IPS DF 6.9 (cell line): Measurements from ENCODE around the gene NONO.

ENCODE experiments used
- DNase-seq: peaks from one replicate; pipeline ENCODE4 v3.0.0-alpha.2; 2013; ENCODE audit warnings: low read depth, low spot score
- H3K27ac ChIP-seq: one replicate; pipeline ENCODE4 v1.5.1; 2013; ENCODE audit warnings: low read length, control low read depth
- H3K27me3 ChIP-seq: 2 replicates; pipeline ENCODE4 v1.6.1; 2013; ENCODE audit warnings: mild to moderate bottlenecking, low read length; ENCODE audit not compliant: control insufficient read depth, insufficient read depth
- H3K36me3 ChIP-seq: 2 replicates; pipeline ENCODE4 v1.6.1; 2013; ENCODE audit warnings: low read length; ENCODE audit not compliant: control insufficient read depth, insufficient read depth
- H3K4me1 ChIP-seq: 2 replicates; pipeline ENCODE4 v1.6.1; 2013; ENCODE audit warnings: low read length; ENCODE audit not compliant: control insufficient read depth, insufficient read depth
- H3K4me3 ChIP-seq: 2 replicates; pipeline ENCODE4 v1.5.1; 2013; ENCODE audit warnings: mild to moderate bottlenecking, low read length
- H3K9me3 ChIP-seq: 2 replicates; pipeline ENCODE4 v1.6.1; 2013; ENCODE audit warnings: low read length, inconsistent platforms; ENCODE audit not compliant: control insufficient read depth, insufficient read depth
- WGBS: extraction: QIAGEN DNeasy Blood & Tissue Kit; methylation state at CpG from one replicate; pipeline ENCODE4 v1.1.7; 2013; ENCODE audit warnings: mixed read lengths, missing lambda C conversion rate; ENCODE audit not compliant: insufficient read length, insufficient coverage; 5-methylcytosine and 5-hydroxymethylcytosine counted together

NONO gene, protein sequence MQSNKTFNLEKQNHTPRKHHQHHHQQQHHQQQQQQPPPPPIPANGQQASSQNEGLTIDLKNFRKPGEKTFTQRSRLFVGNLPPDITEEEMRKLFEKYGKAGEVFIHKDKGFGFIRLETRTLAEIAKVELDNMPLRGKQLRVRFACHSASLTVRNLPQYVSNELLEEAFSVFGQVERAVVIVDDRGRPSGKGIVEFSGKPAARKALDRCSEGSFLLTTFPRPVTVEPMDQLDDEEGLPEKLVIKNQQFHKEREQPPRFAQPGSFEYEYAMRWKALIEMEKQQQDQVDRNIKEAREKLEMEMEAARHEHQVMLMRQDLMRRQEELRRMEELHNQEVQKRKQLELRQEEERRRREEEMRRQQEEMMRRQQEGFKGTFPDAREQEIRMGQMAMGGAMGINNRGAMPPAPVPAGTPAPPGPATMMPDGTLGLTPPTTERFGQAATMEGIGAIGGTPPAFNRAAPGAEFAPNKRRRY

DNA sequence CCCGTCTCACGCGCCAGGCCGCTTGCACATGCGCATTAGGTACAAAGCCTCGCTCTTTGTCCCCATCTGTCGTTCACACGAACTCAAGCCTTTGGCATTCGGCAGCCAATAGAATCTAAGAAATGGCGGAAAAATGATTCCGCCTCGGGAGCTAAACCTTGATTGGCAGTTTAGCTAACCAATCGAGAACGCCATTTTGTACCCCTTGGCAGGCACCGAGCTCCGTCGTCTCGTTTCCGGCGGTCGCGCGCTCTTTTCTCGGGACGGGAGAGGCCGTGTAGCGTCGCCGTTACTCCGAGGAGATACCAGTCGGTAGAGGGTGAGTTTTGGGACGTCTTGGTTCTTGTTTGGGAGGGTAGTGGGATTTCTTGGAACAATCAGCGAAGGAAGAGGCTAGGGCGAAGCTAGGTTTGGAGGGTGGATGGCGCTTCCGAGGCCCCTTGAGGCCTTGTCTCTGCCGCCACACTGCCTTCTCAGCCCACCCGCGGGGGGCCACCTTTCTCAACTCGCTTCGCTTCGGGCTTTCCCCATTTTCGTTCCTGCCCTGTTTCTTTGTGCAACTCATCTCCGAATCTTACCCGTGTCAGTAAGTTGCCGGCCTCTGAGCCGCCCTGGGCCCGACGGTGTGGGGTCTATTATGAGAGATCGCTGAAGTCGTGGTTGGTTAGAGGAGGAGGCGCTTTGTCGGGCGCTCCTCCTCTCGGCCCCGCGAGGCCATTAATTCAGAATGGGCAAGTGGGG lies at the start of gene NONO:
TSS of gene NONO (plus strand) at position 233 of the 741 bp plus-strand sequence. CDS start 7,003 bp downstream, outside the sequence.
- Histone ChIP-seq H3K4me1 (no peaks in the 10 kb centered on the region), H3K9me3 (no peaks in the 10 kb centered on the region), H3K27ac (no peak within 1 kb of the TSS), H3K4me3 (peak within 1 kb of the TSS; percentile 99), H3K27me3 (no peaks in the 10 kb centered on the region), H3K36me3 (no peaks in the 10 kb centered on the region)
- DNase-seq, result peak; percentile 96
- WGBS, result no CpG with 5 or more reads among the region's 57 CpGs

DNA sequence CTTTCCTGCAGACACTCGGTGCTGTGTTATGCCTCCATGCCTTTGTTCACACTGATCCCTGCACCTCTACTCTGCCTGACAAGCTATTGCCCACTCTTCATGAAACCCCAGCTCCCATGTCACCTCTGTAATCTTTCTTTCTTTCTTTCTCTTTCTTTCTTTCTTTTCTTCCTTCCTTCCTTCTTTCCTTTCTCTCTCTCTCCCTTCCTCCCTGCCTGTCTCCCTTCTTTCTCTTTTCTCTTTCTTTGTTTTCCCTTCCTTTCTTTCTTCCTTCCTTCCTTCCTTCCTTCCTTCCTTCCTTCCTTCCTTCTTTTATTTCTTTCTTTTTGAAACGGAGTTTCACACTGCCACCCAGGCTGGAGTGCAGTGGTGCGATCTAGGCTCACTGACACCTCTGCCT lies 48.0 kb upstream of the NONO start:
- Histone ChIP-seq H3K4me3 (no peak overlapping the region), H3K27ac (no peak overlapping the region), H3K27me3 (no peaks in the 10 kb centered on the region), H3K36me3 (no peaks in the 10 kb centered on the region), H3K4me1 (no peaks in the 10 kb centered on the region; the same call in 1 of the 2 replicates), H3K9me3 (no peaks in the 10 kb centered on the region)
- no peak for DNase-seq
- no CpG with 5 or more reads among the region's 3 CpGs for WGBS

DNA sequence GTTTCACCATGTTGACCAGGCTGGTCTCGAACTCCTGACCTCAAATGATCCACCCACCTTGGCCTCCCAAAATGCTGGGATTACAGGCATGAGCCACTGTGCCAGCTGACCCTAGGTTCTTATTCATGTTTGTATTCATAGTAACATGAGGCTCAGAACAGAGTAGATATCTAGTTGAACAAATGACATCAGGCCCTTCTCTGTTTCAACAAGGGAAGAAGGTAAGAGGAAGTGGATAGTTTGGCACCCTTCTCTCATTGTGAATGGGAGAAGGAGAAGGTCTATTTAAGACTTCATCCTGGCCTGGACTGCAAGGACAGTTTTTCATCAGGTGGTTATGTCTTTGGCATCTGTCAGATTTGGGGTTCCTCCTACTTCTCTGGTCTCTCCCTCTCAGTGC lies 46.6 kb upstream of the NONO start:
- H3K27me3 ChIP-seq, result no peaks in the 10 kb centered on the region
- H3K4me1 ChIP-seq, result no peaks in the 10 kb centered on the region
- no peak overlapping the region for H3K4me3 ChIP-seq
- no peak overlapping the region for H3K27ac ChIP-seq
- H3K9me3 ChIP-seq, result no peaks in the 10 kb centered on the region
- peaks cover 5% of the 10 kb centered on the region; the same call in 1 of the 2 replicates for H3K36me3 ChIP-seq
- WGBS, result no CpG with 5 or more reads among the region's 1 CpG
- DNase-seq, result no peak

DNA sequence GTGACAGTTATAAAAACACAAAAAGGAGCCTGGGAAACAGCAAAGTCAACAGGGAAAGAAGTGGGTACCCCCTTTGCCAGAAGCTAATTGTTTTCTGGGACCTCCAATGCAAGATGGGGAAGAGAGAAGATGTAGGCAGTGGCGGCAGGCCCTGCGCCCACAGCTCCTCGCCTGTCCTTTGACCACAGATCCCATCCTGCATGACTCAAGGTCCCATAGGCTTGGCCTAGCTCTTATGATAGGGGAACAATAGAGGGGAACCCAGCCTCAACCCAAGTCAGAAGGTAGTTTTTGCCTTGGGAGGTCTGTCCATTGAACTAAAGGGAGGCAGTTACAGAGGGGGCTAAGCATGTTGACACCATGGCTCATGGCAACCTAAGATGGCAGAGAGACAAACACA lies 43.7 kb upstream of the NONO start:
- Histone ChIP-seq H3K36me3 (peaks cover 23% of the 10 kb centered on the region; the same call in 1 of the 2 replicates), H3K4me1 (no peaks in the 10 kb centered on the region), H3K9me3 (no peaks in the 10 kb centered on the region), H3K4me3 (no peak overlapping the region), H3K27ac (no peak overlapping the region), H3K27me3 (no peaks in the 10 kb centered on the region)
- DNase-seq, result no peak
- WGBS, result no CpG with 5 or more reads among the region's 3 CpGs

DNA sequence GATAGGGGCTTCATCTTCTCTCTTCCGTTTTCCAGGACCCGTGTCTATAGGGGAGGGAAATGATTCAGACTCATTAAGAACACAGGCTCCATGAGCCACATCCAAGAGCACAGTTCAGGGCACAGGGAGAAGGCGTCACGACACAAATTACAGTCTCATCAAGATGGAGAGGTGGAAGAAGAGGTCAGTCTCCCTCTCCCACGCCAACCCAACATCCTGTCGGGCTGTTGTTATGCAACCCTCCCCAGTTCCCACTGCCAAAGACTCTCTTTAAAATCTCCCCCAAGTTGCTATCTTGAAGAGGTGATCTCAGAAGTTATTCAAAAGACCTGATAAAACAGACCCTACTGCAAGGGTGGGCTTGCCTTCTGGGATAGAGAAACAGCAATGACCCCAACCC lies 42.1 kb upstream of the NONO start:
- H3K4me1 ChIP-seq, result no peaks in the 10 kb centered on the region
- no peak overlapping the region for H3K4me3 ChIP-seq
- H3K27me3 ChIP-seq, result no peaks in the 10 kb centered on the region
- no CpG with 5 or more reads among the region's 6 CpGs for WGBS
- H3K27ac ChIP-seq, result no peak overlapping the region
- no peaks in the 10 kb centered on the region for H3K9me3 ChIP-seq
- peaks cover 33% of the 10 kb centered on the region for H3K36me3 ChIP-seq
- no peak for DNase-seq

DNA sequence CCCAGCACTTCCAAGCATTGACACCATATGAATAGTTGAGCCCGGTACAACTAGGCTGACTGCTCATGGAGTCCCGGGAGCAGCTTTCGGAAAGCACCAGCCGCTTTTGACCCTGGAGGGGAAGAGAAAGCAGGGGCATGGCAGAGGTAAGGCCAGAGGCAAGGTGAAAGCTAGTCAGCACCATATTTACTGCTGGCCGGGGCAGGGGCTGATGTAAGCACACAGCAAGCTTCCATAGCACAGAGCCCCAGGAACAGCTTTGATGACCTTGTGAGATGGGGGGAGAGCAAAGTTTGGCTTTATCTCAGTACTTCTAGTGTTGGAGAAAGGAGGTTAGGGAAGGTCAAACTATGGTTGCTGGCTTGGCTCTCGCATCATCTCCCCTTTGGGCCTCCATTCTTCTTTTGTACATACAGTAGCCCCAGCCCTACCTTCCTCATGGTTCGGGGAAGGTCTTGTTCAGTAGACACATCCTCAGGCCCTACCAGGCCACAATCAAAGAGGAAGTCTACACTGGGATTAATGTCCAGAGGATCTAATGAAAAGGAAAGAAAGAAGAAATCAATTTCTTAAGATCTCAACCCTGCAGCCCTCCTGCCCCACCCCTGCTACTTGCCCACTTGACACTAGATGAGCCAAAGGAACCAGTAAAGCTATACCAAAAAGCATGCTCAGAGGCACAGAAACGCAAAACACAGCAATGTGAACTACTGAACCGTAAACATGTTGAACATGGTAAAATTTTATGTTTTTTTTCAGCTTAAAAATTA lies 38.9 kb upstream of the NONO start:
- DNase-seq, result no peak
- no peaks in the 10 kb centered on the region for H3K4me1 ChIP-seq
- H3K27me3 ChIP-seq, result no peaks in the 10 kb centered on the region
- no peaks in the 10 kb centered on the region for H3K9me3 ChIP-seq
- H3K27ac ChIP-seq, result no peak overlapping the region
- no peak overlapping the region for H3K4me3 ChIP-seq
- no CpG with 5 or more reads among the region's 9 CpGs for WGBS
- H3K36me3 ChIP-seq, result peaks cover 49% of the 10 kb centered on the region

DNA sequence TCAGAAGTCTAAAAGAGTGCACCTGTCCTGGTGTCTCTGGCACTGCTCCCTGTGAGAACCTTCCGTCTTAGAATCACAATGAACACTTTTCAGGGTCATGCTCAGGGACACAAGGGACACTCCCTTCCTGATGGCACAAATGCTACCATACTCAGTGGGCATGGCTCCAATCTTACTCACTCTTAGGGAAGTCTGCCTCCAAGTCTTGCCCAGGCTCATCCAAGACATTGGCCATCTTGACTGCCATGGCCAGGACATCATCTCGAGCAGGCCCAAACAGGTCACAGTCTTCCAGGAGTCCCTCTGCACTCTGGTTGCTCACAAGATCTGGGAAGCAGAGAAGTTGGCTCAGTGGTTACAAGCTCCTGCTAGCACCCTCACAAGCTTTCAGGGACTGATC lies 38.3 kb upstream of the NONO start:
- no peak for DNase-seq
- H3K4me3 ChIP-seq, result no peak overlapping the region
- H3K27me3 ChIP-seq, result no peaks in the 10 kb centered on the region
- H3K4me1 ChIP-seq, result no peaks in the 10 kb centered on the region
- peaks cover 53% of the 10 kb centered on the region for H3K36me3 ChIP-seq
- no CpG with 5 or more reads among the region's 2 CpGs for WGBS
- H3K9me3 ChIP-seq, result no peaks in the 10 kb centered on the region
- no peak overlapping the region for H3K27ac ChIP-seq

DNA sequence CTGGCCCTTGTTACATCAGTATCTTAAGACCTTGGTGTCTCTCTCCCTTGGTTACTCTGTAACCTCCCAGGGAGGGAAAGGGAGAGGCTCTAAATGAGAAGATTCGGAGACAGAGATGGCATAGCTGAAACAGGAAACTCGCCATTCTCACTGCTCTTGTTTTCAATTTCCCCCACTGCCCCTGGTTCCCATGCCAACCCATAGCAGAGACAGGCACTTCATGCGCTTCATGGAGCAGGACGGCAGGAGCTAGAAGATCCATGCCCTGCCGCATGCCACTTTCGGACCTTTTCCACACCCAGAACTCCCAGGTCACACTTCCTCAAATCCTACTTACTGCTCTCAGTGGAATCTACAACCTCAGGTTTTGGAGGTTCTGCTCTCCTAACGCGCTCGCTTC lies 32.6 kb upstream of the NONO start:
- WGBS, result no CpG with 5 or more reads among the region's 9 CpGs
- Histone ChIP-seq H3K27me3 (no peaks in the 10 kb centered on the region), H3K4me3 (no peak overlapping the region), H3K4me1 (no peaks in the 10 kb centered on the region), H3K36me3 (peaks cover 30% of the 10 kb centered on the region), H3K9me3 (no peaks in the 10 kb centered on the region), H3K27ac (no peak overlapping the region)
- DNase-seq, result no peak

DNA sequence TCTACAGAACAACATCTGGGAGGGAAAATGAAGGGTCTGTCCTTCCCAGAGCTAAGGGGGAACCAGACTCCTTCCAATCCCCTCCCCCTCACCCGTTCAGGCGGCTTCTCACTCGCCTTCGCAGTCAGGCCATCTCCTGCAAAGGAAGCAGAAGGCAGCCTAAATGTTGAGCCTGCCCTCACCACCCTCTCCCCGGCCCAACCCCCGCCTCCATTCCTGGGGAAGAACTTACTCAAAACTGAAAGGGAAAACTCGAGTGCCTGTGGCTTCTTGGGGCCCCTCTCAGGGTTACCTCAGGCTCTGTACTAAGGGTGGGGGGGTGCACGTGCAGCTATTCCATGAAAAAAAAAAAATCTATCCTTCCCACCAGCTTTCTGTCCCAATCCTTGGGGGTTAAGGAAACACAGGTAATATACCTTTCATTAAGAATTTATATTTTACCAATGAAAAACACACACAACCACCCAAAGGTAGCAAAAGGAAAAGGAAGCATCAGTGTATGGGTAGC lies 31.9 kb upstream of the NONO start:
- no peak overlapping the region for H3K4me3 ChIP-seq
- H3K9me3 ChIP-seq, result no peaks in the 10 kb centered on the region
- DNase-seq, result no peak
- H3K27me3 ChIP-seq, result no peaks in the 10 kb centered on the region
- no peaks in the 10 kb centered on the region for H3K4me1 ChIP-seq
- WGBS, result no CpG with 5 or more reads among the region's 8 CpGs
- H3K36me3 ChIP-seq, result peaks cover 29% of the 10 kb centered on the region
- no peak overlapping the region for H3K27ac ChIP-seq

DNA sequence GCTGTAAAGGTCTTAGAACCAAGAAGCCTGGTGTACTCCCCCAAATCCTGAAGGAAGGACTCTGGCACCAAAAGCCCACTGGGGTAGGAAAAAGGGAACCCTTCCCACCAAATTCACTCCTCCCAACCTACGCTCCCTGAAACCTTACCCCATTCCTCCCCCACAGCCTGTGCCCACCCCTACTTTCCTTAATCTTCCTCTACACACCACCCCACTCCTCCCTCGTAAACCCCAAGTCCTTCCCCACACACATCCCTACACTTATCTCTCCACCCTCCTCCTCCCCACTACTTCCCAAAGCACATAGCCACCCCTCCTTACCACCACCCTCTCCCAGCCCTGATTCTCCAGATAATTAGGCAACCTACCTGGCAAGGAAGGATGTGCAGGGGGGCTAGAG lies 31.2 kb upstream of the NONO start:
- WGBS, result 100% methylated on average over 1 of the region's 2 CpGs
- H3K9me3 ChIP-seq, result no peaks in the 10 kb centered on the region
- H3K27ac ChIP-seq, result no peak overlapping the region
- H3K27me3 ChIP-seq, result no peaks in the 10 kb centered on the region
- no peaks in the 10 kb centered on the region for H3K4me1 ChIP-seq
- H3K36me3 ChIP-seq, result peaks cover 27% of the 10 kb centered on the region
- H3K4me3 ChIP-seq, result no peak overlapping the region; the same call in 1 of the 2 replicates
- DNase-seq, result no peak
